ENCODE results near the gene LRIG3. TPM values are rescaled to one million over a fixed set of nuclear protein-coding genes. Genes with fewer than 3 reads are reported as not detected.

LRIG3 gene
- total RNA-seq, 1 donor from 2014 or later: 6.9 TPM

DNA sequence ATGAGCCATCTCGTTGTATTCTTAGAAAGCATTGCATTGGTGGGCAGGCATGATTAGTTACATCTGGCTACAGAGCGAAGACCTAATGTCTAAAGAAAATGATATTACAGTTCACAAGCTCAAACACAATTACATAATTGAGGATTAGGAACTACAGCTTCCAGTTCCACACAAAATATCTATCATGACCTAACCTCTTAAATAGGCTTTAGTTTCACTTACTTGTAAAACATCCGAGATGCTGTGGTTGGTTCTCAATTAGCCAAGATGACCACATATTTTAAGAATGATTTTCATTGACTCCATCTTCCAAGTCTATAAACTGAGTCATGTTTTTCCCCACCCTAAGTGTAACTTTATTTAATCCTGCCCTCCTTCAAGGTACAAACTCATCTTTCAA lies 69.5 kb downstream of the LRIG3 start:
- Mint-ChIP-seq H3K4me3 (ENCODE audit: unreplicated experiment) (no peak overlapping the region), H3K4me1 (ENCODE audit: low read depth, unreplicated experiment) (no peaks in the 10 kb centered on the region), H3K9me3 (ENCODE audit: unreplicated experiment) (peaks cover 1% of the 10 kb centered on the region), H3K27me3 (ENCODE audit: unreplicated experiment) (no peaks in the 10 kb centered on the region), H3K36me3 (ENCODE audit: unreplicated experiment) (no peaks in the 10 kb centered on the region), H3K27ac (ENCODE audit: unreplicated experiment) (no peak overlapping the region)
- DNase-seq: no peak
- TF ChIP-seq, protein P1, sequence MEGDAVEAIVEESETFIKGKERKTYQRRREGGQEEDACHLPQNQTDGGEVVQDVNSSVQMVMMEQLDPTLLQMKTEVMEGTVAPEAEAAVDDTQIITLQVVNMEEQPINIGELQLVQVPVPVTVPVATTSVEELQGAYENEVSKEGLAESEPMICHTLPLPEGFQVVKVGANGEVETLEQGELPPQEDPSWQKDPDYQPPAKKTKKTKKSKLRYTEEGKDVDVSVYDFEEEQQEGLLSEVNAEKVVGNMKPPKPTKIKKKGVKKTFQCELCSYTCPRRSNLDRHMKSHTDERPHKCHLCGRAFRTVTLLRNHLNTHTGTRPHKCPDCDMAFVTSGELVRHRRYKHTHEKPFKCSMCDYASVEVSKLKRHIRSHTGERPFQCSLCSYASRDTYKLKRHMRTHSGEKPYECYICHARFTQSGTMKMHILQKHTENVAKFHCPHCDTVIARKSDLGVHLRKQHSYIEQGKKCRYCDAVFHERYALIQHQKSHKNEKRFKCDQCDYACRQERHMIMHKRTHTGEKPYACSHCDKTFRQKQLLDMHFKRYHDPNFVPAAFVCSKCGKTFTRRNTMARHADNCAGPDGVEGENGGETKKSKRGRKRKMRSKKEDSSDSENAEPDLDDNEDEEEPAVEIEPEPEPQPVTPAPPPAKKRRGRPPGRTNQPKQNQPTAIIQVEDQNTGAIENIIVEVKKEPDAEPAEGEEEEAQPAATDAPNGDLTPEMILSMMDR (IDR thresholded peaks at IDR 0.05; ENCODE audit: partially characterized antibody, unreplicated experiment): no peak

DNA sequence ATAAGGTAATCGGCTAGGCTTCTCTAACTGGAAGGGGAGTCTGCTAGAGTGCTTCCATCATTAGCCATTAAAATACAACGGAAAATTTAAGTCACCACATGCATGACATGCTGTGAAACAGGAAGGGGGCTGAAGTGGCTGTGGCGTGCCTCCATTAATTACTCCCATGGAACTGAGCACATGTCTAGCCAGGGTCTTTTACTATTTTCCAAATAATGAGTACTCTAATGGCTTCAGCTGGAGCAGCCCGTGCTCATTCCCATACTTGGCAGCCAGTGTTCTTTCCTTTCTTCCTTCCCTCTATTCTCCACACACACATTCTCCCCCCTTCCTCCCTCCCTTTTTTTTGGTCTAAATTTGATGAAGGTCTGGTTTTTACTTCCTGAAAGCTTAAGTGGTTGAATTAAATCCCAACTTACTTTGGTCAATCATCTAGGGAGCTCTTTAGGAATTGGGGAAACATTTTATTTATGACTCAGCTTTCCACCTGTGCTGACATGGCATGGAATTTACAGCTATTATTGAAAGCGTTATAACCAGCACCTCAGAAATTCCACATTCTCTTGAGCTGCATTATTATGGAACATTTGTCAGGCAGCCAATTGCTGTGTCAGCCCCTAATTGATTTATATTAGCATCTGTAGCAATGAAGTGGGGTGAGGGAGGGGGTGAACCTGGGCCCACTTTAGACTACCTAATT lies 72.3 kb downstream of the LRIG3 start:
- H3K27ac Mint-ChIP-seq (ENCODE audit: unreplicated experiment): no peak overlapping the region
- no peaks in the 10 kb centered on the region for H3K4me1 Mint-ChIP-seq (ENCODE audit: low read depth, unreplicated experiment)
- H3K36me3 Mint-ChIP-seq (ENCODE audit: unreplicated experiment): no peaks in the 10 kb centered on the region
- no peak for DNase-seq
- H3K9me3 Mint-ChIP-seq (ENCODE audit: unreplicated experiment): peaks cover 1% of the 10 kb centered on the region
- TF ChIP-seq, protein P1 (IDR thresholded peaks at IDR 0.05; ENCODE audit: partially characterized antibody, unreplicated experiment): no peak
- no peaks in the 10 kb centered on the region for H3K27me3 Mint-ChIP-seq (ENCODE audit: unreplicated experiment)
- no peak overlapping the region for H3K4me3 Mint-ChIP-seq (ENCODE audit: unreplicated experiment)

DNA sequence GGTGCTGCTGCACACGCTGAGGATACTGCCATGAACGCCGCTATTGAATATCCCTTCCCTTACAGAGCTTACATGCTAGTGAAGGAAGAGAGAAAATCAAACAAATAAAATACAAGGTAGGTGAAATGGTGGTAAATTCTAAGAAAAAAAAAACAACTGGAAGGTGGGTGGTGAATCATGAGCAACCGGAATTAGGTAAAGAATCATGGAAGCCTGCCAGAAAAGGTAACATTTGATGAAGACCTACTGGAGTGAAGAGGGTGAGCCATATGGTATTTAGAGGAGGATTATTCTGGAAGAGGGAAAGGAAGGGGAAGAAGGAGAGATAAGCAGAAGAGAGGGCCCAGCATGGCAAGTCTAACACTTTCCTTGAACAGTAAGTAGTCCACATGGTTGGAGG lies 76.1 kb downstream of the LRIG3 start:
- no peaks in the 10 kb centered on the region for H3K27me3 Mint-ChIP-seq (ENCODE audit: unreplicated experiment)
- peaks cover 5% of the 10 kb centered on the region for H3K36me3 Mint-ChIP-seq (ENCODE audit: unreplicated experiment)
- peaks cover 4% of the 10 kb centered on the region for H3K9me3 Mint-ChIP-seq (ENCODE audit: unreplicated experiment)
- no peak overlapping the region for H3K4me3 Mint-ChIP-seq (ENCODE audit: unreplicated experiment)
- no peak for DNase-seq
- TF ChIP-seq, protein P1 (IDR thresholded peaks at IDR 0.05; ENCODE audit: partially characterized antibody, unreplicated experiment): no peak
- H3K27ac Mint-ChIP-seq (ENCODE audit: unreplicated experiment): no peak overlapping the region
- no peaks in the 10 kb centered on the region for H3K4me1 Mint-ChIP-seq (ENCODE audit: low read depth, unreplicated experiment)

DNA sequence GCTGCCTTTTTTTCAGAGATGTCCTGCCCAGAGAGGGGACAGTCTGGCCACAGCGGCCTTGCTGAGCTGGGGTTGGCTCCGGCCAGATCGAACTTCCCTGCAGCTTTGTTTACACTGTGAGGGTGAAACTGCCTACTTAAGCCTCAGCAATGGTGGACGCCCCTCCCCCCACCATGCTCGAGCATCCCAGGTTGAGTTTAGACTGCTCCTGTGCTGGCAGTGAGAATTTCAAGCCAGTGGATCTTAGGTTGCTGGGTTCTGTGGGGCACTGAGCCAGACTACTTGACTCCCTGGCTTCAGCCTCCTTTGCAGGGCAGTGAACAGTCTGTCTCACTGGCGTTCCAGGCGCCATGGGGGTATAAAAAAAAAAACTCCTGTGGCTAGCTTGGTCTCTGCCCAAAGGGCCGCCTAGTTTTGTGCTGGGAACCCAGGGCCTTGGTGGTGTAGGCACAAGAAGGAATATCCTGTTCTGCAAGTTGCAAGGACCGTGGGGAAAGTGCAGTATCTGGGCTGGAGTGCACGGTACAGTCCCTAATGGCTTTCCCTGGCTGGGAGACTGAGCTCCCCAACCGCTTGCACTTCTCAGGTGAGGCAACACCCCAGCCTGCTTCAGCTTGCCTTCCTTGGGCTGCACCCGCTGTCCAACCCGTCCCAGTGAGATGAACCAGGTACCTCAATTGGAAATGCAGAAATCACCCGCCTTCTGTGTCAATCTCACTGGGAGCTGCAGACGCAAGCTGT lies 79.1 kb downstream of the LRIG3 start:
- peaks cover 4% of the 10 kb centered on the region for H3K9me3 Mint-ChIP-seq (ENCODE audit: unreplicated experiment)
- no peaks in the 10 kb centered on the region for H3K4me1 Mint-ChIP-seq (ENCODE audit: low read depth, unreplicated experiment)
- no peaks in the 10 kb centered on the region for H3K27me3 Mint-ChIP-seq (ENCODE audit: unreplicated experiment)
- H3K4me3 Mint-ChIP-seq (ENCODE audit: unreplicated experiment): no peak overlapping the region
- TF ChIP-seq, protein P1 (IDR thresholded peaks at IDR 0.05; ENCODE audit: partially characterized antibody, unreplicated experiment): no peak
- DNase-seq: no peak
- H3K27ac Mint-ChIP-seq (ENCODE audit: unreplicated experiment): no peak overlapping the region
- H3K36me3 Mint-ChIP-seq (ENCODE audit: unreplicated experiment): peaks cover 5% of the 10 kb centered on the region

DNA sequence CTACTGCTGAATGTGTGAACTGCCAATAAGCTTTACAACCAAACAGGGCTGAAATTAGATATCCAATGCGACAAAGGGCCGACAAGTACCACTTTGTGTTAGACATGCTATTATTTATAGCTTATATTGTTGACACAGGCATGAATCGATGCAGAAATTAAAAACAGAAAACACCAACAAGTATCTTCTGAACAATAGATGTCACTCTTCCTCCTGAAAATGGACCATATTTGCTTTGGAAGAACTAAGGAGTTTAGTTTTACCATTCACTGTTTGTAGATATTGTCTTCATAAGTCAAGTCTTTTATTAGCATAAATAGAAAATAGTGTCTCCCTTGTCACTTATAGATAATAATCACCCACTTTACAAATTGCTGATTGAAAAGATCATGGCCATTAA lies 86.5 kb downstream of the LRIG3 start:
- TF ChIP-seq, protein P1 (IDR thresholded peaks at IDR 0.05; ENCODE audit: partially characterized antibody, unreplicated experiment): no peak
- no peak for DNase-seq
- no peak overlapping the region for H3K27ac Mint-ChIP-seq (ENCODE audit: unreplicated experiment)
- H3K27me3 Mint-ChIP-seq (ENCODE audit: unreplicated experiment): no peaks in the 10 kb centered on the region
- no peaks in the 10 kb centered on the region for H3K4me1 Mint-ChIP-seq (ENCODE audit: low read depth, unreplicated experiment)
- H3K4me3 Mint-ChIP-seq (ENCODE audit: unreplicated experiment): no peak overlapping the region
- H3K36me3 Mint-ChIP-seq (ENCODE audit: unreplicated experiment): no peaks in the 10 kb centered on the region
- H3K9me3 Mint-ChIP-seq (ENCODE audit: unreplicated experiment): no peaks in the 10 kb centered on the region
